Daoy (cell line): Measurements from ENCODE around the gene SIVA1. TPM values are rescaled to one million over a fixed set of nuclear protein-coding genes. Genes with fewer than 3 reads are reported as not detected.
"Not testable (repeated sequence)": the region's sequence is repeated elsewhere in the genome, so short reads cannot be mapped to it uniquely, and the experiment has no call there.

Source experiments
- DNase-seq: peaks from one replicate; pipeline ENCODE4 v3.0.0-alpha.2; 2015; ENCODE audit warnings: low read depth
- total RNA-seq: library from RNA; depleted of rRNA; stranded (reverse); fragments of >200 nt; shearing (Covaris generic); gene quantifications from 2 replicates; pipeline ENCODE4 v1.2.3, GENCODE V29; 2014

Gene SIVA1
- total RNA-seq, 1 experiment from 2014 or later, result 525 TPM

DNA sequence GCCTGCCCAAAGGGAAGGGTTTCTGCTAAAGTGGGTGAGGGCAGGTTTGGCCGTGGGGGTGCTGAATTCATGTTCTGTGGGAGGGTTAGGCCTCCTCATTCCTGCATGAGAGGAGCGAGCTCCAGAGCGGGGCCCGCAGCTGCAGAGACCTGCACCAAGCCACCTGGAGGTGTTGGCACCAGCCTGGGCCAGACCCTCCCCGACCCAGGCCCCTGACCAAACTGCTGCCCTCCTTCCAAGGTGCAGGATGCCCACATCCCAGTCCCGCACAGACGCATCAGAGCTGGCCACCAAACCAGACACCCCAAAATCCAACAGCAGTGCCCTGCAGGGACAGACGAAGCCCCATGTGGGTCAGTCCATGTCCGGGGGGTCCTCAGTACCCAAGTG lies 18.4 kb upstream of the SIVA1 start:
- DNase-seq, result no peak

DNA sequence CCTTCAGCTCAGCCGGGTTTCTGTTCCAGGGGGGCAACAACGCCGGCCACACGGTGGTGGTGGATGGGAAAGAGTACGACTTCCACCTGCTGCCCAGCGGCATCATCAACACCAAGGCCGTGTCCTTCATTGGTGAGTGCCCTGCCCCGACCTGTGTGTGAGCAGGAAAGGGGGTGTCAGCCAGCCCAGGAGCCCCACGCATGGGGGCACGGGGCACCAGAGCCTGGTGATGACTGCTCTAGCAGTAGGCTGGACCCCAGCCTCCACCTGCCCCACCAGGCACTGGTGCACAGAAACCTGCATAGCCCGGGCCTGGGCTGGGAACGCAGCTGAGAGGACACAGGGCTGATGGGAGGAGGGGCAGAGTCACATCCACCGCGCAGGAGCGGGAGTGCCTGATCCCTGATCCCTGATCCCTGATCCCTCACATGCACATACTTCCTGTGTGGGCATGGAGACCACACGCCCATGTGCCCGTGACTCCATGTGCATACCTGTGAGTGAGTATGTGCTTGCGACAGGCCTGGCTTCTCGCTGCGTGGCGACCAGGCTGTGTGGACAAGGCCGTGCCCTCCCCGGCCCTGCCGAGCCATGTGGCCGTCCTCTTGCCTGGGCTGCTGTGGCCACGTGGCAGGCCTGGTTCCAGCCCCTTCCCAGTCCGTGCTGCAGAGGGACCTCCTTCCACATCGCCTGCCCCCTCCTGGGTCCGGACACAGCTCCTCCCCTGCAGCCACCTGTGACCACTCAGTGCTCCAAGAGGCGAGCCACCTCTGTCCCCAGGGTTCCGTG lies 17.8 kb upstream of the SIVA1 start:
- DNase-seq, result no peak

DNA sequence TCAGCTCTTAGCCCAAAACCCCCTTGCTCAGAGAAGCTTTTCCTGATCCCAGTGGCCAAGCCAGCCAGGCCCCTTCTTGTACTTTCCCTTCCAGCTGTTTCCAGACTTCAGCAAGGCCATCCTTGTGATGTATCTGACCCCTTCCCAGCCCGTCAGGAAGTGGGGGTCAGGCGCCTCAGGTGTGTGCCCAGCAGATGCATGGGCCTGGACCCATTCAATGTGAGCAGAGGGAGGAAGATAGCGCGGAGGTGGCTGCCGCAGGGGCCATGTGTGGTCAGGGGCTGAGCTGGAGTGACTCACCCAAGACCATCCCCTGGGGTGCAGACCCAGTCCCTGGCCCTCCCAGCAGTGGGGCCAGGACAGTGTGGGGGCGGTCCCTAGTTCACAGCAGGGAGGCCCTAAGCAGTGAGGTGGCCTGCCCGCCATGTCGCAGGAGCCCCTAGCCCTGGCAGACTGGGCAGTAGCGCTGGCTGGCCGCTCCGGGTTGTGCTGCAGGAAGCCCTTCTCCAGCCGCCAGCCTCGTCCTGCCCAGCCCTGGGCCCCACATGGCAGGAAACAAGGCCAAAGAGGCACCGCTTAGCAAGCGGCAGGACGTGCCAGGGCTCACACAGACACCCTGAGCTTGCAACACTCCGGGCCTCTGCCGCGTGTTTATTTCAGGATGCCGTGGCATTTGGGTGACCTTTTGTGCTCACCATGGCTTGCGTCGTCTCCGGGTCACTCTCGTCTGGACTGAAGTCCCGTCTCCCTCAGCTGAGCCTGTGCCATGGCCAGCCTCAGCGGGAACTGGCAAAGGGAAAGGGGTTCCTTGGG lies 16.9 kb upstream of the SIVA1 start:
- DNase-seq, result no peak

GRCh38 chr14:104738375-104739019 lies 14.4 kb upstream of the SIVA1 start:
- no peak for DNase-seq

DNA sequence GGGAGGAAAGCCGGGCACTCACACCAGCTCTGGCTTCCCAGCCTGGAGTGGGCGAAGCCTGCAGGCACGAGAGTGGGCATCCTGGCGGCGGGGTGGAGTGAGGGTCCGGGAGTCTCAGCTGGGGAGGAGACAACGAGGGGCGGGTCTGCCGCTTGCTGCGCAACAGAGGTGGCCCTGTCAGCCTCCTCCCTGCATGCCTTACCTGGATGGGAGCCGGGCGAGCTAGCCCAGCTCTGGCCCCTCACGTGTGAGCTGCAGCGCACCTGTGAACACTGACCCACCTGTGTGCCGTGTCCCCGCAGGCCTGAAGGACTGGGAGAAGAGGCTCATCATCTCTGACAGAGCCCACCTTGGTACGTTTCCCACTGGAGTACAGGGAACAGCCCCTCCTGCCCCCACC lies 13.9 kb upstream of the SIVA1 start:
- no peak for DNase-seq

DNA sequence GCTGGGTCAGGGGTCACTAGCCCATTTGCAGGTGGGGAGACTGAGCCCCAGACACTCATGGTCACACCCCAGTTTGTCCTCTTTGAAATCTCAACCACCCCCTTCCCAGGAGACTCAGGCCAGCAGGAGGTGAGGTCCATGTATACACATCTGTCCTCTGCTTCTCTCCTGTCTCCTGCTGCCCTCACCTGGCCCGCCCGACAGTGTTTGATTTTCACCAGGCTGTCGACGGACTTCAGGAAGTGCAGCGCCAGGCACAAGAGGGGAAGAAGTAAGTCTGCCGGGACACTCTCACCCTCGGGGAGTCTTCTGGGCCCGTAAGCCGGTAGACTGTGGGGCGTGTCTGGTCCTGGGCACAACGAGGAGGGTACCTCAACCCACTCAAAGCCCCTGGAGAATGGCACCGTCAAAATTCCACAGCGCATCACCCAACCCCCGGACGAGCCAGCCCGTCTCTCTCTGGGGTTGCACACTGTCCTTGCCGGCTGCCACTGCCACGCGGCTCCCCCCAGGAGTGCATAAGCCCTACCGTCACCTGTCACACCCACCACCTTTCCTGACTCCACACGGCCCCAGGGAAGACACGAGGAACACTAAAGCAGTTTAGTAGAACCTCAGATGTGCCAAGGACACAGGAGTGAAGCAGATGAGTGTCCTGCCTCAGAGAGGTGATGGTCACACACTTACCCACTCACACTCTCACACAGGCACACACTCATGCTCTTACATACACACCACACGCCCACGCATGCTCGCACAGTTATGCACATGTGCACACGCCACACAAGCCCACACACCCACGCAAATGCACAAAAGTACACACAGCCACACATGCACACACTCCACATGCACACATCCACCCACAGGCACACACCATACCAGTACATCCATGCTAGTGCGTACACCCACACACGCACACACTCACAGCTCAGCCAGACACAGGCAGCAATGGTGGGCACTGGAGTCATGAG lies 13.1 kb upstream of the SIVA1 start:
- DNase-seq, result no peak

DNA sequence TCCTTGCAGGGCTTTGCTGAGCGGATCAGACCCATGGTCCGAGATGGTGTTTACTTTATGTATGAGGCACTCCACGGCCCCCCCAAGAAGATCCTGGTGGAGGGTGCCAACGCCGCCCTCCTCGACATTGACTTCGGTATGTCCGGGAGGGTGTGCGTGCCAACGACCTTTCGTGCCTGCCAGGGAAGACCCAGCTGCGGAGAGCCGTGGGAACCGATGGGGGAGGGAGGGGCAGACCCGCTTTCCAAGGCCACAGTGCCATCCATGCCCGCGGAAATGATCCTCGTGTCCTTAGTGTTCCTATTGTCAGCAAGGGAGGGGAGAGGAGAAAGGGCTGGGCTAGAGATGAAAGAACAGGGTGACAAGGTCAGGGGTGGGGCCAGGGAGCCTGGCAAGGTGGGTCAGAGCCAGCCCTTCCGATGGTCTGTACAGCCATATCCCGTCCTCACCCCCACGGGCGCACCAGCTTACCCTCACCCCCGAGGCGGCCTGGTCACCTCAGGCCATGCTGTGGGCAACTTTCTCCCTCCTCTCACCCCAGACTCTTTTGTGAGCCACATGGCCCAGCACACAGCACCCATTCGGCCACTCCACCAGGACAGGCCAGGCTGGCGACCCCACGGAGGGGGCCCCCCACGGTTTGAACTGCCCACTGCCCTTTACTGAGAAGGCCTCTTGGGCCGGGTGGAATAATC lies 11.7 kb upstream of the SIVA1 start:
- DNase-seq, result no peak

DNA sequence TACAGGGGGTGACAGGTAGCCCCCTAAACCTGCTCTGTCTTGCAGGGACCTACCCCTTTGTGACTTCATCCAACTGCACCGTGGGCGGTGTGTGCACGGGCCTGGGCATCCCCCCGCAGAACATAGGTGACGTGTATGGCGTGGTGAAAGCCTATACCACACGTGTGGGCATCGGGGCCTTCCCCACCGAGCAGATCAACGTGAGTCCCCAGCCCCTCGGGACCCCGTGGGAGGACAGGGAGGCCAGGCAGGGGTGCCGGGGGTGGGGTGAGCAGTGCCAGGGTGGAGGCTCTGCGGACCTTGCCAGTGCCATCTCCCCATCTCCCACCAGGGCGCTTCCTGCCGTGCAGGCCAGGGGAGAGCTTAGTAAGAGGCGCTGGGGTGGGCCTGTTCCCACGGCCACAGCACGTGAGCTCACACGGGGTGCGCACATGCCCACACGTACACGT lies 11.1 kb upstream of the SIVA1 start:
- no peak for DNase-seq

DNA sequence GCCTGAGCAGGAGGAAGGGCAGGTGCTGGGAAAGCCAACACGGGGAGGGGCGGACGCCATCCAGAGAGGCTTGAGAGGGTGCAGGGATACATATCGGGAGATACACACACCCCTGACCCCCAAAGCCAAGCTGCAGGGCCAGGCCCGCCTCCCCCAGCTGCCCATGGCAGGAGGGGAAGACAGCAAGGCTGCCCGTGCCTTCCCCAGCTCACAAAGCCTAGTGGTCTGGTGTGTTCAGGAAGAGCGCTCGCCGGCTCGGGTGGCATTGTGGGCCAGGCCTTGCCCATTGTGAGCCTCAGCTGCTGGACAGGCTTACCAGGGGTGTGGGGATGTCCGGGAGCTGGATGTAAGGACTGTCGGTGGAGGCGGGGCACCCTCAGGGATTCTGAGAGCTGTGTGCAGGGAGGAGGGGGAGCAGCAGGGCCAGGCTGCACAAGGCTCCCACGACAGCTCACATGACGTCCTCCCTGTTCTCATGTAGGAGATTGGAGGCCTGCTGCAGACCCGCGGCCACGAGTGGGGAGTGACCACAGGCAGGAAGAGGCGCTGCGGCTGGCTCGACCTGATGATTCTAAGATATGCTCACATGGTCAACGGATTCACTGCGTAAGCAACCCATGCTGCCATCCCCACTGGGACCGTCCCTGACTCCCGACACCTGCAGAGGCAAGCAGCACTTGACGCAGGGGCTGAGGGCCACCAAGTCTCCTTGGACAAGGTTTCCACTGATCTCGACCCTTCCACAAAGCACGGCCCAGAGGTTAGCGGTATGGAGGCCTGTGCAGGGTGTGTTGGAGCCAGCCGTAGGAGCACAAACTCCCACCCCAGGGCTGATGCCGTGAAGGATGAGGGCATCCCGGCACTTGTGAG lies 10.1 kb upstream of the SIVA1 start:
- DNase-seq, result no peak

DNA sequence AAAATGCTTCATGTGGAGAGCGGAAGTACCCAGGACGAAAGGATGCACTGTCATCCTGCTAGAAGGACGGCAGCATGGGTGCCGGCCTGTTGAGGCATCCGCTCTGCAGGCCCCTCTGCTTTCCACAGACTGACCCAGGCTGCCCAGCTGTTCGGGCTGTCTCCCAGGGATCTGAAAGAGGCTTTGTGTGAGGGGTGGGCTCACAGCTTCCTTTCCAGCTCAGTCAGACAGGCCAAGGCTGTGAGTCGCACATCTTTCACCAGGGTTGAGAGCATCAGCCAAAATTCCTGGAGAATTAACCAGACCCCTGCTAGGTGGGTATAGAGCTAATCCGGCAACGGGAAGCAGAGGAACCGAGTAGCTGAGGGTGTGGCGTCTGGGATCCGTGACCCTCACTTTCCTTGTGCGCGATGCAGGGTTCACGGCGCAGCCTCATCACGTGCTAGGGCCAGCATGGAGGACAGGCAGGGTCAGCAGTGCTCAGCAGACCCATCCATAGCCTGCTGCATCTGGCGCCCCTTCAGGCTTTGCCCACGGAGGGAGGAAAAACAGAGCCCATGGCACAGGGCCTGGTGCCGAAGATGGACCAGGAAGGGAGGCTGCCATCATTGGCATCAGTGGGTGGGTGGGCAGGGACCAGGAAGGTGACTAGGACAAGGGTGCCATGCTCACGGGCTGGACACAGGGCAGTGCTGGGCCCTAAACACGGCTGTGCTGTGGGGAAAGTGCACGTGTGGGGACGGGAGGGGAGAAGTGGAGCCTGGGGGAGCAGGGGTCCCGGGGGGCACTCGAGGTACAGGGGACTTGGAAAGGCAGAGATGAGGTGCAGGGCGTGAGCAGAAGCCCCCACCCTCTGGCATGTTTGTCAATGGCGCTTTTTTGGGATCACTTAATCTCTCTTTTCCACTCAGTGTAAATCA lies 9.2 kb upstream of the SIVA1 start:
- DNase-seq, result no peak

GRCh38 chr14:104744484-104744883 lies 8.5 kb upstream of the SIVA1 start:
- DNase-seq, result no peak

GRCh38 chr14:104745431-104745830 lies 7.5 kb upstream of the SIVA1 start:
- DNase-seq, result no peak

DNA sequence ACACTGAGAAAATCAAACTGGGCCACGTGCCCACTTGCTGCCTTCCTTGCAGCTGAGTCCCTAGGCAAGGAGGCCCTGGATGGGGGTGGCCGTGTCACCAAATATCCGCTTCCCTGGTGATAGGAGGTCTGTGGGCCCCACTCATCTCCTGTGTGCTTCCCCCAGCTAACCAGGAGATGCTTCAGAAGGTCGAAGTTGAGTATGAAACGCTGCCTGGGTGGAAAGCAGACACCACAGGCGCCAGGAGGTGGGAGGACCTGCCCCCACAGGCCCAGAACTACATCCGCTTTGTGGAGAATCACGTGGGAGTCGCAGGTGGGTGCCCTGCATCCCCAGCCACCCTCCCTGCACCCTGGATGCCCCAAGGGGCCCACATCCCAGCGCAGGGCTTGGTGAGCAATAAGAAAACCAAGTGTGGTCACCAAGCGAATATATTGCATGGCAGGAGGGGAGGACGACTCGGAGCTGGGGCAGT lies 6.8 kb upstream of the SIVA1 start:
- DNase-seq, result no peak

DNA sequence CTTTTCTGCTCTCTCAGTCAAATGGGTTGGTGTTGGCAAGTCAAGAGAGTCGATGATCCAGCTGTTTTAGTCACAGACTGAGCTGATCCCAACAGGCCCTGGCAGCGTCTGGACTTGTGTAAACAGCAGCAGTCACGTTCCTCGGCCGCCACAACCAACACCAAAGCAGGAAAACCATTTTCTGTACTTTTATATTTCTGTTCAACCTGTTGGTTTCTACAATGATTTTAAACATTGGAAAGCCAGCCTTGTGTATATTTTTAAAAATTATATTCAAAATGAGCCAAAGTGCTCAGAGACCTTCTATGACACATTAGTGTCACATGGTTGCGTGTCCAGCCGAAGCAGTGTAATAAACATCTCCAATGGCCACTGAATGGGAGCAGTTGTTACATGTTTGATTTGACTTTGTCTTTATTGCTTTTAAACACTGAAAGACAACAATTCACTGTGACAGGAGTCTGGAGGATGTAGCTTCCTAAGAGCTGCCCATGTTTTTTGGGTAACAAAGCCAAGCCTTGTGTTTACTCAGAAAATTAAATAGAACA lies 5.9 kb upstream of the SIVA1 start:
- no peak for DNase-seq

GRCh38 chr14:104747876-104748275 lies 5.1 kb upstream of the SIVA1 start:
- no peak for DNase-seq

- DNase-seq, result no peak
Observed at GRCh38 chr14:104749111-104749649, 3.8 kb upstream of the SIVA1 start.

DNA sequence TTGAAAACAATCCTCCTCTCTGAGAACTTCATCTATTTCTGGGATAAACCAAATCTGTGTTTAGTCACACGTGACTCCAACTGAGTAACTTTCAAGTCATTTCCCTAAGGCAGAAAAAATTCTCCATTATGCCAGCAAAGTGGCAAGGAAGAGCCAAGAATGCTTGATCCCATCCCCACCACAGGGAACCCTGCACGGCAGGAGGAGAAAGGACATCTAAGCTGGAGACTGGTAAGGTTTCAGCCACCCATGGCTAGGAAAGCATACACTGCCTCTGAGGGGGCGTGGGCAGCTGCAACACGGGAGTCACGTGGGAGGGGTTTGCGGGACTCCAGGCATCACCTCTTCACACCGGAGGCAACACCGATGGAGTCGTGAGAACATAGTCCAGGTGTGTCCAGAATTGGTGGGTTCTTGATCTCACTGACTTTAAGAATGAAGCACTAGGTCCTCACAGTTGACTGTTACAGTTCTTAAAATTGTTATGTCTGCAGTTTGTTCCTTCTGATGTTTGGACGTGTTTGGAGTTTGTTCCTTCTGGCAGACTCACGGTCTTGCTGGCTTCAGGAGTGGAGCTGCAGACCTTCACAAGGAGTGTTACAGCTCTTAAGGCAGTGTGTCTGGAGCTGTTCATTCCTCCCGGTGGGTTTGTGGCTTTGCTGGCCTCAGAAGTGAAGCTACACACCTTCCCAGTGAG lies 2.7 kb upstream of the SIVA1 start:
- DNase-seq, result no peak

DNA sequence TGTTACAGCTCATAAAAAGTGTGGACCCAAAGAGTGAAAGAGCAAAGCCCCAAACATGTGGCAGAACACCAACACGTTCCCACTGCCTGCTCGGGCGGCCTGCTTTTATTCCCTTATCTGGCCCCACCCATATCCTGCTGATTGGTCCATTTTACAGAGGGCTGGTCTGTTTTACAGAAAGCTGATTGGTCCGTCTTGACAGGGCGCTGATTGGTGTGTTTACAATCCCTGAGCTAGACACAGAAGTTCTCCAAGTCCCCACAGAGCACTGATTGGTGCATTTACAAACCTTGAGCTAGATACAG lies 2.2 kb upstream of the SIVA1 start:
- not testable (repeated sequence) for DNase-seq
